GM10266 (cell line): Measurements from ENCODE around the gene HS1BP3.

ENCODE experiments used
- DNase-seq: peaks from one replicate; pipeline ENCODE4 v3.0.0; 2012; ENCODE audit errors: extremely low spot score
- TF ChIP-seq, protein P1 (sequence below): IDR thresholded peaks from 2 replicates; pipeline ENCODE4 v1.5.1; 2012; ENCODE audit warnings: mild to moderate bottlenecking, low read depth; ENCODE audit not compliant: control insufficient read depth, insufficient read depth; ENCODE audit errors: missing control alignments

Gene HS1BP3

DNA sequence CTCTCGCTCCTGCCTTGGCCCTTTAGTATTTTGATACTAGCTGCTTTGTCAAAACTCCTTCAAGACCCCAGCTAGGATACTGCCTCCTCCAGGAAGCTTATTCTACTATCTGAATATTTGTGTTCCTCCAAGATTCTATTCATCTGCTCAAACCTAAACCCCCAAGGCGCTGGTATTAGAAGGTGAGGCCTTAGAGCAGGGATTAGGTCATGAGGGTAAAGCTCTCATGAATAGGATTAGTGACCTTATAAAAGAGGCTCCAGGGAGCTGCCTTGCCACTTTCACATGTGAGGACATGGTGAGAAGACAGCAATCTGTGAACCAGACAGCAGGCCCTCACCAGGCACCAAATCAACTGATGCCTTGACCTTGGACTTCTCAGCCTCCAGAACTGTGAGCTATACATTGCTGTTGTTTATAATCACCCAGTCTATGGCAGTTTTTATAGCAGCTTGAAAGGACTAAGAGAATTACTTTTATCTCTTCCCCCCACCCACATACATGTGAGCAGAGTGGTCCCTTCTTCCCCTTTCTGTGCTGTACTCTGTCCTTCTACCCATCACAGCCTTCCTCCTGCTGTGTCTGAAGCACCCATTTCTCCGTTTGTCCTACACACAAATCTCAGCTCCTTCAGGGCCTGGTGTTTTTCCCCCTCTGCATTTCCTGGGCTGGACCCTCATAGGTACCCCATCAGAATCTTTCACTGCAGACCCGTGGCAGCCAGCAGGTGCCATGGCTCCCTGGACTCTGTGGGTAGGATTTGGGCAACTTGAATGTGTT is 54.5 kb downstream of the HS1BP3 start:
- DNase-seq = no peak
- TF ChIP-seq, protein P1, sequence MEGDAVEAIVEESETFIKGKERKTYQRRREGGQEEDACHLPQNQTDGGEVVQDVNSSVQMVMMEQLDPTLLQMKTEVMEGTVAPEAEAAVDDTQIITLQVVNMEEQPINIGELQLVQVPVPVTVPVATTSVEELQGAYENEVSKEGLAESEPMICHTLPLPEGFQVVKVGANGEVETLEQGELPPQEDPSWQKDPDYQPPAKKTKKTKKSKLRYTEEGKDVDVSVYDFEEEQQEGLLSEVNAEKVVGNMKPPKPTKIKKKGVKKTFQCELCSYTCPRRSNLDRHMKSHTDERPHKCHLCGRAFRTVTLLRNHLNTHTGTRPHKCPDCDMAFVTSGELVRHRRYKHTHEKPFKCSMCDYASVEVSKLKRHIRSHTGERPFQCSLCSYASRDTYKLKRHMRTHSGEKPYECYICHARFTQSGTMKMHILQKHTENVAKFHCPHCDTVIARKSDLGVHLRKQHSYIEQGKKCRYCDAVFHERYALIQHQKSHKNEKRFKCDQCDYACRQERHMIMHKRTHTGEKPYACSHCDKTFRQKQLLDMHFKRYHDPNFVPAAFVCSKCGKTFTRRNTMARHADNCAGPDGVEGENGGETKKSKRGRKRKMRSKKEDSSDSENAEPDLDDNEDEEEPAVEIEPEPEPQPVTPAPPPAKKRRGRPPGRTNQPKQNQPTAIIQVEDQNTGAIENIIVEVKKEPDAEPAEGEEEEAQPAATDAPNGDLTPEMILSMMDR = no peak

DNA sequence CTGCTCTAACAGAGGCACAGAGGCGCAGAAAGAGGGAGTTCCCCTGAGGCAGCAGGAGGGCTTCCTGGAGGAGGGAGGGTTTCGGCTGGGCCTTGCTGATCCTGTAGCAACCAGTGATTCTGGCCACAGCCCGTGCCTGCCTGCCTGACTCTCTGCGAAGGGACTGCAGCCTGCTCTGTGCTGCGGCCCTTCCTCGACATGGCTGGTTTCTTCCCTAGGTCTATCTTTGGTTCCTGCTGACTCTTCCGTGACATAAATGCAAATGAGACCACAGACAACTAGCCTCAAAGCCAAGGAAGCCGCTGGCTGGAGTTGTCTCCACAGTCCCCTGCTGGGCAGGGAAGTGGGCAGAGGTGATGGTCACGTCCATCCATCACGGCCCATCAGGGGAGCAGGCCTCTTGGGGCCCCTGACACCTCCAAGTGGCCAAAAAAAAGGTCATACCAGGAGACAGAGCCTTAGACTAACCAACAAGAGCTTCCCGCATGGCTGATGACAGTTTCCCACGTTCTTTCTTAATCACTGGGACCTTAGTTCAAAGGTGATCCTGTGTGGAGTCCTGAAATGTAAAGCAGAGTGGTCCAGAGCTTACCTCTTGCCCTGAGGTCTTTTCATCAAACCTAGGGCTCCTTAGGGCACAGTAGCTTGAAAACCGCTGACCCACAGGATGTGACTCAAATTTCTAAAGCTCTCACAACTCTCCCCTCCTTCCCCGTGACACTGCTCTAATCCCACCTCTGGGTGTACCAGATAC is 55.3 kb downstream of the HS1BP3 start:
- TF ChIP-seq, protein P1 = no peak
- peak; percentile 68 for DNase-seq

DNA sequence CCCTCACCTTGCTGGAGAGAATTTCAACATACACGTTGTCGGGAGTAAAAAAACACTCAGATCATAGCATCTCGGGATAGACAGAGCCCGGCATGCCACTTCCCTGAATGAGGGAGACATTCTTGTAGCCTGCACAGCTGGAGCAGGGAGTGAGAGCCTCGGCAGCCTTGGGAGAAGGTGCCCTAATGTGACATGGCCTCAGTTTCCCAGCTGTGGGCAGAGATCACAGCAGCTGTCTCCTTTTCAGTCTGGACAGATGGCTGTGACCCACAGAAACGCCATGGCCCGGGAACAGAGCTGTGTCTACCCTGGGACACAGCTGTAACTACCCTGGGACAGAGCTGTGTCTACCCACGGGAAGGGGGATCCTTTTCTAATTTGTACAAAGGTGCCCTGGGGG is 55.9 kb downstream of the HS1BP3 start:
- TF ChIP-seq, protein P1 = no peak
- no peak for DNase-seq

DNA sequence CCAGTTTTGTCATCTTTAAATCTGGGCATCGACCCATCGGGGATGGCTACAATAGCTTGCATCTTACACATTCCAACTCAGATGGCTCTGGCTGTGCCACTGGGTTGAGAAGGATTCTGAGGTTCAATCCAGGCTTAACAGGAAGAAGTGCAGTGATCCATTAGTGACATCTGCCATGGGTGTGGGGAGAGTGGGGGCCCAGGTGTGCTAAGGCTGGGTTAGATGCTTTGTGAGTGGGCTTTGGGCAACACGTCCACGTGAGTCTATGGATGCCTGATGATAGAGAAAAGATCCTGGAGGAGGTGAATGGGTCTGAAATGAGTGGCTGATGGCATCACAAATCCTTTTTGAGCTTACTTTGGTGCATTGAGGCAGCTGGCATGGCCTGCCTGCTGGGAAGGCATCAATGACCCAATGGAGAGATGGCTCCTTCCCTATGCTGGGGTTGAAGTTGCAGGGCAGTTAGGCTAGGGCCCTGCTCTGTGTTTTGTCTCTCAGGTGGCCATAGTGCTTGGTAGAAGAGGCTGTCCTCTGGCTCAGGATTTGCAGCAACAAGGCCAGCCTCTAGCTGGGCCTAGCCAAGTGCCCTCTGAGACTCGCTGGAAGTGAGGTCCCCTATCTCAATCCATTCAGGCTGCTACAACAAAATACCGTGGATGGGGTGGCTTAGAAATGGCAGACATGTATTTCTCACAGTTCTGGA is 56.7 kb downstream of the HS1BP3 start:
- TF ChIP-seq, protein P1 = no peak
- no peak for DNase-seq

DNA sequence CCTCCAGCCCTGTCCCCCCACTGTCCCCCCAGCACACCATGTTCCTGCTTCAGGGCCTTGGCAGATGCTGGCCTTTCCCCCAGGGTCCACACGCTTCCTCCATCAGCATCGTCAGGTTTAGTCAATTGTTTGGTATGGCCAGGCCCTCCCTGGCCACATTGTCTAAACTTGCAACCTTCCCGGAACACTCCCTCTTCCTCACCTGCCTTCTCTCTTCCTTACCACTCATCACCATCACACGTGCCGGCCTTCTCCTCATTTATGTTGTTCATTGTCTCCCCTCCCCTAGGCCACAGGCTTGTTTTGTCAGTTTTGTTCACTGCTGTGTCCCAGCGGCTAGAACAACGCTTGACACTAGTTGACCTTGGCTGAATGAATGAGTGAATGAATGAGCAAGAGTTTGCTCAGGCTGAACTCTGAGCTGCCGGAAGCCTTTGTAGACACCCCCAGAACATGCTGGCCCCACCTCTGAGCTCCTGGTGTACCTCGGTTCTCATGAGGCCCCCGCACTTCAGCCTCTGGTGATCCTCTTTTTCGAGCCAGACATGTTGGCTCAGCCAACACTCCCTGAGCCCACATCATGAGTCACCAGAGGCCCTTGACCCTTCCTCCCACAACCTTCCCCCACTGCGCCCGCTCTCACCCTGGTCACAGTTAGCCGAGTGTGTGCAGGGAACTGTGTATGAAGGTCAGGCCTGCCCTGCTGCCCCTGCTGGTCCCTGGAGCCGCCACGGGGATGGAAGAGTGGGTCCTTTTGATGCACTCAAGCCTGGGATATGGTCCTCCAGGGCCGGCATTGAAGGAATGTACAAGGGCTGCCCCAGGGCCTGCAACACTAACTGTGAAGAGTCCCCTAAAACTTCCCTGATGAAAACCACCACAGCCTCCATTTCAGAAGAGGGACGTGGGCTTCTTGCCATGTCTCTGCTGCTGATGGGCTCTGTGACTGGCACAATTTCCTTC is 57.5 kb downstream of the HS1BP3 start:
- no peak for DNase-seq
- TF ChIP-seq, protein P1 = no peak
